GM13976 (cell line): ENCODE measurements around the gene METTL26.

Source experiments
- DNase-seq: peaks from one replicate; pipeline ENCODE4 v3.0.0; 2012; ENCODE audit warnings: low spot score
- CTCF ChIP-seq: IDR thresholded peaks from 2 replicates; pipeline ENCODE4 v1.5.1; 2012; ENCODE audit warnings: borderline replicate concordance, mild to moderate bottlenecking; ENCODE audit not compliant: insufficient read depth; ENCODE audit errors: extremely low read depth, missing control alignments, control extremely low read depth
- in situ Hi-C: fragments of 300-500 bp; cut with MboI; formaldehyde crosslinking; loops from one replicate; pipeline ENCODE4 v1.12.0; 2022; ENCODE audit warnings: low sequenced_read_pairs, mixed read lengths, inconsistent platforms; ENCODE audit not compliant: unreplicated experiment

The METTL26 gene

GRCh38 chr16:678209-678857 is 42.2 kb upstream of the METTL26 start:
- no peak for TF ChIP-seq CTCF
- DNase-seq, result no peak
- in situ Hi-C loops, result no loop called here

GRCh38 chr16:677316-678190 is 41.4 kb upstream of the METTL26 start:
- TF ChIP-seq CTCF, result no peak
- in situ Hi-C loops, result no loop called here
- DNase-seq, result no peak

- in situ Hi-C loops, result no loop called here
- DNase-seq, result no peak
These were observed 40.8 kb upstream of the METTL26 start for GRCh38 chr16:676913-677312.

GRCh38 chr16:676565-676902 is 40.4 kb upstream of the METTL26 start:
- no peak for DNase-seq
- TF ChIP-seq CTCF, result no peak
- in situ Hi-C loops, result no loop called here

More at GRCh38 chr16:676913-677312, 40.8 kb upstream of the METTL26 start:
- no peak for TF ChIP-seq CTCF

- no peak for DNase-seq
- TF ChIP-seq CTCF, result no peak
- in situ Hi-C loops, result no loop called here
These were observed 39.9 kb upstream of the METTL26 start for GRCh38 chr16:675884-676564.

- DNase-seq, result no peak
- no peak for TF ChIP-seq CTCF
- in situ Hi-C loops, result no loop called here
These were observed 39.1 kb upstream of the METTL26 start, which contains the start of gene RHBDL1 for GRCh38 chr16:674968-675883. Gene RHBDL1 (plus strand): TSS chr16:675671. CDS start chr16:675791, 120 bp downstream.
